HepG2 (cell line): ENCODE measurements around the gene CTU2. TPM values are rescaled to one million over a fixed set of nuclear protein-coding genes. Genes with fewer than 3 reads are reported as not detected.
A peak's percentile ranks its signal among the peaks of the same experiment; 100 is the strongest.

ENCODE experiments used
- EHMT2 ChIP-seq: fragments of 200-600 bp; sonication (generic); IDR thresholded peaks from 2 replicates; pipeline ENCODE4 v1.7.0; 2017; ENCODE audit warnings: antibody characterized with exemption, low read depth, low read length, borderline replicate concordance
- FOSL2 ChIP-seq: sonication (generic); formaldehyde crosslinking; IDR thresholded peaks from 2 replicates; pipeline ENCODE4 v1.4.0; 2020; ENCODE audit warnings: missing genetic modification reagents
- GATAD1 ChIP-seq: IDR thresholded peaks from 2 replicates; pipeline ENCODE4 v1.6.1; 2016; ENCODE audit warnings: missing genetic modification reagents, missing compliant biosample characterization
- GPN1 ChIP-seq: sonication (generic); formaldehyde crosslinking; IDR thresholded peaks from 2 replicates; pipeline ENCODE4 v1.5.1; 2020; ENCODE audit warnings: missing genetic modification reagents, borderline replicate concordance
- HOXA5 ChIP-seq: sonication (generic); formaldehyde crosslinking; IDR thresholded peaks from 2 replicates; pipeline ENCODE4 v1.4.0; 2020; ENCODE audit warnings: missing genetic modification reagents
- IRX3 ChIP-seq: sonication (generic); formaldehyde crosslinking; IDR thresholded peaks from 2 replicates; pipeline ENCODE4 v1.8.1; 2023; ENCODE audit warnings: mild to moderate bottlenecking, low read depth, missing genetic modification reagents, borderline replicate concordance
- KAT7 ChIP-seq: IDR thresholded peaks from 2 replicates; pipeline ENCODE4 v1.6.1; 2018; ENCODE audit warnings: borderline replicate concordance, missing compliant biosample characterization
- KLF6 ChIP-seq: IDR thresholded peaks from 2 replicates; pipeline ENCODE4 v1.8.0; 2016; ENCODE audit warnings: missing biosample characterization, missing genetic modification reagents
- MAFG ChIP-seq: sonication (generic); formaldehyde crosslinking; IDR thresholded peaks from 2 replicates; pipeline ENCODE4 v1.5.1; 2020; ENCODE audit warnings: mild to moderate bottlenecking, missing genetic modification reagents
- MYC ChIP-seq: sonication (generic); formaldehyde crosslinking; IDR thresholded peaks from 2 replicates; pipeline ENCODE4 v1.9.0; 2021; ENCODE audit warnings: missing genetic modification reagents, borderline replicate concordance
- NKX3-1 ChIP-seq: sonication (generic); formaldehyde crosslinking; IDR thresholded peaks from 2 replicates; pipeline ENCODE4 v1.5.0; 2020; ENCODE audit warnings: missing genetic modification reagents
- NR1H2 ChIP-seq: sonication (generic); formaldehyde crosslinking; IDR thresholded peaks from 2 replicates; pipeline ENCODE4 v1.8.1; 2022; ENCODE audit warnings: low read depth, missing genetic modification reagents, borderline replicate concordance
- RAD21 ChIP-seq: fragments of 450-650 bp; formaldehyde crosslinking; IDR thresholded peaks from 2 replicates; pipeline ENCODE4 v1.5.0; 2020; ENCODE audit warnings: mild to moderate bottlenecking
- ZNF205 ChIP-seq: IDR thresholded peaks from 2 replicates; pipeline ENCODE4 v1.6.1; 2018; ENCODE audit warnings: missing biosample characterization, missing genetic modification reagents
- ZNF34 ChIP-seq: sonication (generic); formaldehyde crosslinking; IDR thresholded peaks from 2 replicates; pipeline ENCODE4 v1.4.0; 2020; ENCODE audit warnings: mild to moderate bottlenecking, missing genetic modification reagents, borderline replicate concordance
- ZNF562 ChIP-seq: sonication (generic); formaldehyde crosslinking; IDR thresholded peaks from 2 replicates; pipeline ENCODE4 v1.8.0; 2022; ENCODE audit warnings: missing genetic modification reagents, borderline replicate concordance
- ZNF567 ChIP-seq: sonication (generic); formaldehyde crosslinking; IDR thresholded peaks from 2 replicates; pipeline ENCODE4 v1.8.1; 2023; ENCODE audit warnings: mild to moderate bottlenecking, missing genetic modification reagents, borderline replicate concordance
- ZNF746 ChIP-seq: sonication (generic); formaldehyde crosslinking; IDR thresholded peaks from 2 replicates; pipeline ENCODE4 v1.8.0; 2022; ENCODE audit warnings: mild to moderate bottlenecking, missing genetic modification reagents
- polyA plus RNA-seq, 8 experiments: library from polyadenylated mRNA; depleted of rRNA in 3 of 8; stranded (reverse) in 7 of 8; unstranded in 1 of 8; fragments of >200 nt; fragmentation: Illumina TruSeq in 4 of 8; extraction: Trizol in 4 of 8; gene quantifications; 2 replicates each; pipeline versions ENCODE4 v1.2.1 to v1.2.3, GENCODE V29; 2011 to 2016; ENCODE audit warnings: low read depth in 4 of 8, missing spikeins in 1 of 8, mixed read lengths in 1 of 8; ENCODE audit not compliant: insufficient read depth in 1 of 8
- total RNA-seq, 5 experiments: library from RNA; depleted of rRNA; stranded (reverse); fragments of >200 nt; fragmentation: Illumina TruSeq; extraction: Trizol; gene quantifications; 2 replicates each; pipeline ENCODE4 v1.2.3, GENCODE V29; 2016; ENCODE audit warnings: low read depth in 1 of 5
- TF ChIP-seq, protein P1 (sequence below): sonication (generic); formaldehyde crosslinking; IDR thresholded peaks from 2 replicates; pipeline ENCODE4 v1.8.0; 2022; ENCODE audit warnings: missing genetic modification reagents, mild to moderate bottlenecking, moderate library complexity, borderline replicate concordance
- TF ChIP-seq, protein P2 (sequence below): sonication (generic); formaldehyde crosslinking; IDR thresholded peaks from 2 replicates; pipeline ENCODE4 v1.4.0; 2020; ENCODE audit warnings: mild to moderate bottlenecking, low read depth, missing genetic modification reagents
- TF ChIP-seq, protein P3 (sequence below): IDR thresholded peaks from 2 replicates; pipeline ENCODE4 v1.6.1; 2016; ENCODE audit warnings: missing genetic modification reagents, missing compliant biosample characterization
- TF ChIP-seq, protein P4 (sequence below), 2 experiments: sonication (generic) in 1 of 2; formaldehyde crosslinking in 1 of 2; IDR thresholded peaks; 2 replicates each; pipeline versions ENCODE4 v1.4.0 to v1.6.1; 2018 to 2020; ENCODE audit warnings: missing genetic modification reagents in 2 of 2, borderline replicate concordance in 1 of 2, low read depth in 1 of 2, mild to moderate bottlenecking in 1 of 2, missing biosample characterization in 1 of 2
- TF ChIP-seq, protein P5 (sequence below): conservative IDR thresholded peaks from 2 replicates; pipeline ENCODE4 v1.6.1; 2018; ENCODE audit warnings: missing genetic modification reagents

The CTU2 gene
- total and polyA plus RNA-seq, 2 of the 13 experiments (the other 11 are each of a cell fraction or from before 2014, with no cell fraction given), result 13.3 to 21.9 TPM

DNA sequence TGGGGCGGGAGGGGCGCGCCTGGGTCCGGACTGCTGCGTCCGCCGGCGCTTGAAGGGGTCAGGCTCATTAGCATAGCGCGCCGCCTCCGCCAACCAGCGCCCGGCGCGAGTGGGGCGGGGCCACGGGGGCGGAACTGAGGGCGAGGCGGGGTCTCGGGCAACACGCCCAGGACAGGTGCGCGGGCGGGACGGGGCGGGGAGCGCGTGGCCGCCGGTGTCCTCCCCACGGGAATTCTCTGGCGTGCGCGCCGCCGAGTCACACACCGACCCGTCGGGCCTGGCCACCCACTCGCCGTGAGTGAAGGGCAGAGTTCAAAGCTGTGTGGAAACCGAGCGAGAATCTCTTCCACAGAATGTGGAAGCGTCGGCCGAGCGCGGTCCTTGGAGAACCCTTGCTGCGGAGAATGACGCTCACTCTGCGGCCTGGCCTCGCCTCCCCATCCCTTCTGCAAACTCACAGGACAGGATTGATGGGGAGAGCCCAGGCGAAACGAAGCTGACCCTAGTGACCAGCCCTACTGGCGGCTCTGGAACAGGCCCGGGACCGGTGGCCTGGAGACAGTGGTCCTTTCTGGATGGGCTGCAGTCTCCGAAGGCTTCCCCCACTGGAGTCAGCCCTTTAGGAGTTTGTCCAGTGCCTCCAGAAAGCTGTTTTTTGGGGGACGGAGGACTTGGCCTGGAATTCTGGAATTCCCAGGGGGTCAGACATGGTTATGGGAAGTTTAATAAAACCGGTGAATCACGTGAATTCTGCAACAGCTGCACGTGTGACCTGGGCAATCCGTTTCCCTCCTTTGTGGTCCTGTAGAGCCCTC lies 19.7 kb upstream of the CTU2 start, which contains the start of gene SNAI3 (continued):
- no peak for TF ChIP-seq EHMT2
- TF ChIP-seq GATAD1 (CRISPR knock-in tag), result 0 out of 2 replicates have a peak, but pooled peaks have one; percentile 41
- no peak for TF ChIP-seq FOSL2
- TF ChIP-seq, protein P1, sequence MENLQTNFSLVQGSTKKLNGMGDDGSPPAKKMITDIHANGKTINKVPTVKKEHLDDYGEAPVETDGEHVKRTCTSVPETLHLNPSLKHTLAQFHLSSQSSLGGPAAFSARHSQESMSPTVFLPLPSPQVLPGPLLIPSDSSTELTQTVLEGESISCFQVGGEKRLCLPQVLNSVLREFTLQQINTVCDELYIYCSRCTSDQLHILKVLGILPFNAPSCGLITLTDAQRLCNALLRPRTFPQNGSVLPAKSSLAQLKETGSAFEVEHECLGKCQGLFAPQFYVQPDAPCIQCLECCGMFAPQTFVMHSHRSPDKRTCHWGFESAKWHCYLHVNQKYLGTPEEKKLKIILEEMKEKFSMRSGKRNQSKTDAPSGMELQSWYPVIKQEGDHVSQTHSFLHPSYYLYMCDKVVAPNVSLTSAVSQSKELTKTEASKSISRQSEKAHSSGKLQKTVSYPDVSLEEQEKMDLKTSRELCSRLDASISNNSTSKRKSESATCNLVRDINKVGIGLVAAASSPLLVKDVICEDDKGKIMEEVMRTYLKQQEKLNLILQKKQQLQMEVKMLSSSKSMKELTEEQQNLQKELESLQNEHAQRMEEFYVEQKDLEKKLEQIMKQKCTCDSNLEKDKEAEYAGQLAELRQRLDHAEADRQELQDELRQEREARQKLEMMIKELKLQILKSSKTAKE (CRISPR knock-in tag), result no peak
- peak; percentile 17 for TF ChIP-seq RAD21
- TF ChIP-seq, protein P2, sequence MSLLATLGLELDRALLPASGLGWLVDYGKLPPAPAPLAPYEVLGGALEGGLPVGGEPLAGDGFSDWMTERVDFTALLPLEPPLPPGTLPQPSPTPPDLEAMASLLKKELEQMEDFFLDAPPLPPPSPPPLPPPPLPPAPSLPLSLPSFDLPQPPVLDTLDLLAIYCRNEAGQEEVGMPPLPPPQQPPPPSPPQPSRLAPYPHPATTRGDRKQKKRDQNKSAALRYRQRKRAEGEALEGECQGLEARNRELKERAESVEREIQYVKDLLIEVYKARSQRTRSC (CRISPR knock-in tag), result no peak; the same call in 1 of the 2 replicates
- TF ChIP-seq MAFG (CRISPR knock-in tag), result no peak
- TF ChIP-seq, protein P3, sequence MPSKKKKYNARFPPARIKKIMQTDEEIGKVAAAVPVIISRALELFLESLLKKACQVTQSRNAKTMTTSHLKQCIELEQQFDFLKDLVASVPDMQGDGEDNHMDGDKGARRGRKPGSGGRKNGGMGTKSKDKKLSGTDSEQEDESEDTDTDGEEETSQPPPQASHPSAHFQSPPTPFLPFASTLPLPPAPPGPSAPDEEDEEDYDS, result no peak; the same call in 1 of the 2 replicates
- no peak for TF ChIP-seq GPN1 (CRISPR knock-in tag)
- TF ChIP-seq, protein P4, sequence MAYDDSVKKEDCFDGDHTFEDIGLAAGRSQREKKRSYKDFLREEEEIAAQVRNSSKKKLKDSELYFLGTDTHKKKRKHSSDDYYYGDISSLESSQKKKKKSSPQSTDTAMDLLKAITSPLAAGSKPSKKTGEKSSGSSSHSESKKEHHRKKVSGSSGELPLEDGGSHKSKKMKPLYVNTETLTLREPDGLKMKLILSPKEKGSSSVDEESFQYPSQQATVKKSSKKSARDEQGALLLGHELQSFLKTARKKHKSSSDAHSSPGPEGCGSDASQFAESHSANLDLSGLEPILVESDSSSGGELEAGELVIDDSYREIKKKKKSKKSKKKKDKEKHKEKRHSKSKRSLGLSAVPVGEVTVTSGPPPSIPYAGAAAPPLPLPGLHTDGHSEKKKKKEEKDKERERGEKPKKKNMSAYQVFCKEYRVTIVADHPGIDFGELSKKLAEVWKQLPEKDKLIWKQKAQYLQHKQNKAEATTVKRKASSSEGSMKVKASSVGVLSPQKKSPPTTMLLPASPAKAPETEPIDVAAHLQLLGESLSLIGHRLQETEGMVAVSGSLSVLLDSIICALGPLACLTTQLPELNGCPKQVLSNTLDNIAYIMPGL (CRISPR knock-in tag; IDR thresholded peaks at IDR 0.05; ENCODE audit: borderline replicate concordance in 1 of 2, low read depth in 1 of 2), result peak; percentile 36 to 42; a peak in 2 of 4 replicates
- TF ChIP-seq ZNF746 (CRISPR knock-in tag), result no peak
- TF ChIP-seq MYC (CRISPR knock-in tag), result peak; percentile 84
- TF ChIP-seq HOXA5 (CRISPR knock-in tag), result 0 out of 2 replicates have a peak, but pooled peaks have one; percentile 45
- TF ChIP-seq KLF6 (CRISPR knock-in tag), result no peak; the same call in 1 of the 2 replicates
- TF ChIP-seq NKX3-1, result no peak; the same call in 1 of the 2 replicates
- TF ChIP-seq IRX3, result no peak
- no peak for TF ChIP-seq KAT7 (CRISPR knock-in tag)
- no peak; the same call in 1 of the 2 replicates for TF ChIP-seq ZNF205
- TF ChIP-seq ZNF562 (CRISPR knock-in tag), result no peak
- no peak for TF ChIP-seq NR1H2
- 0 out of 2 replicates have a peak, but pooled peaks have one; percentile 67 for TF ChIP-seq ZNF567
- TF ChIP-seq, protein P5, sequence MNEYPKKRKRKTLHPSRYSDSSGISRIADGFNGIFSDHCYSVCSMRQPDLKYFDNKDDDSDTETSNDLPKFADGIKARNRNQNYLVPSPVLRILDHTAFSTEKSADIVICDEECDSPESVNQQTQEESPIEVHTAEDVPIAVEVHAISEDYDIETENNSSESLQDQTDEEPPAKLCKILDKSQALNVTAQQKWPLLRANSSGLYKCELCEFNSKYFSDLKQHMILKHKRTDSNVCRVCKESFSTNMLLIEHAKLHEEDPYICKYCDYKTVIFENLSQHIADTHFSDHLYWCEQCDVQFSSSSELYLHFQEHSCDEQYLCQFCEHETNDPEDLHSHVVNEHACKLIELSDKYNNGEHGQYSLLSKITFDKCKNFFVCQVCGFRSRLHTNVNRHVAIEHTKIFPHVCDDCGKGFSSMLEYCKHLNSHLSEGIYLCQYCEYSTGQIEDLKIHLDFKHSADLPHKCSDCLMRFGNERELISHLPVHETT, result no peak
- peak; percentile 91; the same call in 1 of the 2 replicates for TF ChIP-seq ZNF34 (CRISPR knock-in tag)
